SK-N-MC (cell line): ENCODE data around the gene GAL.

ENCODE experiments used
- DNase-seq: peaks from one replicate; pipeline ENCODE4 v3.0.0-alpha.2; 2011; ENCODE audit warnings: low read depth, low spot score
- H3K27ac ChIP-seq: fragments of 200-600 bp; sonication (generic); 2 replicates; pipeline ENCODE4 v1.5.1; 2016; ENCODE audit warnings: mixed run types
- H3K36me3 ChIP-seq: fragments of 200-600 bp; sonication (generic); 2 replicates; pipeline ENCODE4 v1.6.1; 2017; ENCODE audit warnings: antibody characterized with exemption, low read length, mixed read lengths; ENCODE audit not compliant: insufficient read depth
- H3K4me3 ChIP-seq: fragments of 200-600 bp; sonication (generic); 2 replicates; pipeline ENCODE4 v1.5.1; 2016
- H3K9ac ChIP-seq: fragments of 200-600 bp; sonication (generic); 2 replicates; pipeline ENCODE4 v1.8.0; 2017; ENCODE audit warnings: mixed run types, mixed read lengths; ENCODE audit not compliant: insufficient read length
- H3K9me3 ChIP-seq: fragments of 200-600 bp; sonication (generic); 2 replicates; pipeline ENCODE4 v1.6.1; 2017; ENCODE audit warnings: low read depth, mild to moderate bottlenecking, antibody characterized with exemption, low read length, moderate library complexity, mixed read lengths
- EZH2 ChIP-seq: fragments of 200-600 bp; sonication (generic); IDR thresholded peaks from one replicate; pipeline ENCODE4 v1.6.1; 2017; ENCODE audit warnings: antibody characterized with exemption
- FOXP2 ChIP-seq: optimal IDR thresholded peaks from 2 replicates; pipeline ENCODE3; 2011; ENCODE audit warnings: mild to moderate bottlenecking, moderate library complexity; ENCODE audit not compliant: insufficient read depth; ENCODE audit errors: extremely low read length, control extremely low read depth
- POLR2AphosphoS5 ChIP-seq: IDR thresholded peaks from 2 replicates; pipeline ENCODE4 v1.6.1; 2012; ENCODE audit warnings: mild to moderate bottlenecking, low read depth, low read length, borderline replicate concordance

Gene GAL

DNA sequence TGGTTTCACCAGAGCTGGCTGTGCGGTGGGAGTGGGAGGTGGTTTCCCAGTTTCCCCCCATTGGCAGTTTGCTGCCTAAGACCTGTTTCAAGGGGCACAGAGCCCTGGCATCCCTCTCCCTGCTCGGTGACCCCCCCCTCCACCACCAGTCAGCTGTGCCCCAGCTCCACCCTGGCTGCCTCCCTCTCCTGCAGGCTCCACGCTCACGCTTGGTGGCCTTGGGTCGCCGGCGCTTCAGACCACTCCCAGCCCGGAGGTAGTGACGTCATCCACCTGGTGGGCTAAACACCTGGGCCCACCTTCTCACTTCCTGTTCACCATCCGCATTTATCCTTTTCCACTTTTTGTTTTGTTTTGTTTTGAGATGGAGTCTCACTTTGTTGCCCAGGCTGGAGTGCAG is 7.8 kb downstream of the GAL start:
- no peak for TF ChIP-seq POLR2AphosphoS5
- no peak for TF ChIP-seq FOXP2
- no peak for TF ChIP-seq EZH2

DNA sequence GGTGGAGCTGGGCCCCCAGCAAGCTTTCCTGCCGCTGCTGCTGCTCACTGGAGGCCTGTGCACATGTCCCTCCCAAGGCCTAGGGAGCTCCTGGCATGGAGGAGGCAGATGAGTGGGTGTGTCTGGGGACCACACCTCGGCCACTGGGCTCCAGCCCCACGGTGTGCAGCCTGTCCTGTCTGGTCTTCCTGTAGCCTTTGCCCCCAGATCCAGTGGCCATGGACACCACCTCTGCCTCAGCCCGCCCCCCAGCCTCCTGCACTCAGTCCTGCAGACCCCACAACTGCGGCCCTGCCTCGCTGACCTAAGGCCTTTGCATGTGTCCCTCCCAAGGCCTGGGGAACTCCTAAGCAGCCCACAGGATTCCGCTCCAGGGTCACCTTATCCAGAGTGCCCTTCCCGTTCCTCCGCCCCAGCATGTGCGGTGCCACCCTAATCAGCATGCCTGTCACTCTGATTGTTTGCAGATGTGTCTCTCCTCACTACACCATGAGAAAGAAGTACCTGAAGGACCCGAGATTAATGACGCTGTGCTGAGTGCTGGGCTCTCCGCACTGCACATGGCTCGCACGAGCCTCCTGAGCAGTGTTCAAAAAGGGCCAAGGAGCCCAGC is 8.6 kb downstream of the GAL start:
- H3K27ac ChIP-seq: no peak overlapping the region
- DNase-seq: no peak

More for the DNA sequence above, 7.8 kb downstream of the GAL start:
- H3K9me3 ChIP-seq: no peaks in the 10 kb centered on the region
- no peak overlapping the region for H3K4me3 ChIP-seq
- H3K36me3 ChIP-seq: no peaks in the 10 kb centered on the region
- H3K9ac ChIP-seq: no peak overlapping the region
- no peak for DNase-seq
- H3K27ac ChIP-seq: no peak overlapping the region

DNA sequence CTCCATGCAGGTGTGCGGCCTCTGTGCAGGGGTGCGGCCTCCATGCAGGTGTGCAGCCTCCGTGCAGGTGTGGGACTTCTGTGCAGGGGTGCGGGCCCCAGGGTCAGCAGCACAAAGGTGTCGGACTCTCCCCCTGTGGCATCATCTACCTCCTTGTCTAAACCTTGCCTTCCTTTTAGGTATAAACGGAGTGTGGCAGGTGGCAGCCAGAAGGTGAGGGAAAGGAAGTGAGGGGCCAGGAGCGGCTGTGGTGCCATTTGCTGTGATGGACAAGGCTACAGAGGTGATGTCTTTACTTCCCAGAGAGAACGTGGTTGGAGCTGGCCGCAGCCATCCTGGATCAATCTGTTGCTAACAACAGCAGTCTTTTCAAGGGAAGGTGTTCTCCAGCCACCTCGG is 9.1 kb downstream of the GAL start:
- Histone ChIP-seq H3K27ac (no peak overlapping the region), H3K36me3 (no peaks in the 10 kb centered on the region), H3K4me3 (no peak overlapping the region), H3K9me3 (no peaks in the 10 kb centered on the region), H3K9ac (no peak overlapping the region)
- TF ChIP-seq FOXP2 (no peak), EZH2 (no peak), POLR2AphosphoS5 (no peak)
- DNase-seq: no peak

More for the DNA sequence above, 8.6 kb downstream of the GAL start:
- H3K36me3 ChIP-seq: no peaks in the 10 kb centered on the region
- no peak overlapping the region for H3K9ac ChIP-seq
- H3K9me3 ChIP-seq: no peaks in the 10 kb centered on the region
- no peak overlapping the region for H3K4me3 ChIP-seq
- TF ChIP-seq FOXP2 (no peak), POLR2AphosphoS5 (no peak)

DNA sequence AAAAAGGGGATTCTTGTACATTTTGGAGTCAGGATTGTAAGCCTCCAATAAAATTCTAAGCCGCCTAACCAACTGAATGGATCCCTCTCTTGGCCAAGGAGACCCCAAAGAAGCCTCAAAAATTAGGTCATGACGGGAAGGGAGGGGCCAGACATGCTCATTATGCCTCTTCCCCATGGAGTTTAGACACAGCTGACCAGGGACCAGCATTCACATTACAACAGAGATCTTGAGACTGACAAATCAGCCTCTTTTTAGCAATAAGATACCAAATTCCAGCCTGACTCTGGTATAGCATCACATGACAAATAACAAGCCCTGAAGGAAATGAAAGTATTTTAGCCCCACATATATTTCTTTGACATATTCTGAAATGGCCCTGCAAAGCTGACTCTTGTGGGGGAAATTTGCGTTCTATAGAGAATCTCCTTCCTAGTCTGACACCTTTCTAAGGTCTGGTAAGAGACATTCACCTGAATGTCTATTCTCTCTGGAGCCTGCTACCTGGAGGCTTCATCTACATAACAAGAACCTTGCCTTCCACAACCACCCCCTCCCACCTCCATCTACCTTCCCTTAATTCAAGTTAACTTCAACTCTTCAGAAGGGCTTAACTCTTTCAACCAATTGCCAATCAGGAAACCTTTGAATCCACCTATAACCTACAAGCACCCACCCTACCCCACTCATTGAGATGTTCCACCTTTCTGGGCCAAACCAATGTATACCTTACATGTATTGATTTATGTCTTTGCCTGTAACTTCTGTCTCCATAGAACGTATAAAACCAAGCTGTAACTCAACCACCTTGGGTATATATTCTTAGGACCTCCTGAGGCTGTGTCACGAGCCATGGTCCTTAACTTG is 10.3 kb downstream of the GAL start:
- Histone ChIP-seq H3K9me3 (no peaks in the 10 kb centered on the region), H3K4me3 (no peak overlapping the region), H3K27ac (no peak overlapping the region), H3K36me3 (no peaks in the 10 kb centered on the region), H3K9ac (no peak overlapping the region)
- TF ChIP-seq POLR2AphosphoS5 (no peak), EZH2 (no peak), FOXP2 (no peak)
- DNase-seq: no peak

DNA sequence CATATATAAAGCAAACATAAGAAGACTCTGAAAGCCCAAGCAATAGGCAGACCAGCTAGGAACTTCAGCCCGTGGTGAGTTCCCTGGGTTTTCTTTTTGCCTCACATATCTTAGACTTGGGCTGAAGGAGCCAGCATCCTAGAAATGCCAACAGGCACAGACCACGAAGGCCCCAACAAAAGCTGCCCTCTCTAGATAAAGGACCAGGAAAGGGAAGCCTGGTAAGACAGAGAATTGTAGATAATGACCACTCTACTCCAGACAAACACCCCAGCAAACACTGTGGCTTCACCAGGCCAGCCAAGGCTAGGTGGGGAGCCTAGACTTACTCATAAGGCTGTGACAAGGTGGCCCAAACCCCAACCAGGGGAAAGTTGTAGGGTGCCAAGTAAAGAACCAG is 11.2 kb downstream of the GAL start:
- no peak for DNase-seq

DNA sequence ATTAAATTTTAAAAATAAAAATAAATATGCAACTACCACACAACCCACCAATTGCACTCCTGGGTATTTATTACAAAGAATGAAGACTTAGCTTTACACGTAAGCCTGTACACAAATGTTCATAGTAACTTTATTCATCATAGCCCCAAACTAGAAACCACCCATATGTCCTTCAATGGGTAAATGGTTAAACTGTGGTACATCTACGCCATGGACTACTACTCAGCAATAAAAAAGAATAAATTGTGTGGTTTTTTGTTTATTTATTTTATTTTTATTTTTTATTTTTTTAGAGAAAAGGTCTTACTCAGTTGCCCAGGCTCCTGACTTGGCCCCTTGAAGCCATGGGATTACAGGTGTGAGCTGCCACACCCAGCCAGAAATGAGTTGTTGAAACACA is 14.6 kb downstream of the GAL start:
- DNase-seq: no peak
- no peaks in the 10 kb centered on the region for H3K9me3 ChIP-seq
- TF ChIP-seq FOXP2 (no peak), EZH2 (no peak), POLR2AphosphoS5 (no peak)
- no peak overlapping the region for H3K27ac ChIP-seq
- H3K9ac ChIP-seq: no peak overlapping the region
- H3K36me3 ChIP-seq: no peaks in the 10 kb centered on the region
- no peak overlapping the region for H3K4me3 ChIP-seq

More for the DNA sequence above, 11.2 kb downstream of the GAL start:
- no peaks in the 10 kb centered on the region for H3K9me3 ChIP-seq
- no peaks in the 10 kb centered on the region for H3K36me3 ChIP-seq
- TF ChIP-seq FOXP2 (no peak), EZH2 (no peak), POLR2AphosphoS5 (no peak)
- no peak overlapping the region for H3K4me3 ChIP-seq
- no peak overlapping the region for H3K9ac ChIP-seq
- H3K27ac ChIP-seq: no peak overlapping the region

DNA sequence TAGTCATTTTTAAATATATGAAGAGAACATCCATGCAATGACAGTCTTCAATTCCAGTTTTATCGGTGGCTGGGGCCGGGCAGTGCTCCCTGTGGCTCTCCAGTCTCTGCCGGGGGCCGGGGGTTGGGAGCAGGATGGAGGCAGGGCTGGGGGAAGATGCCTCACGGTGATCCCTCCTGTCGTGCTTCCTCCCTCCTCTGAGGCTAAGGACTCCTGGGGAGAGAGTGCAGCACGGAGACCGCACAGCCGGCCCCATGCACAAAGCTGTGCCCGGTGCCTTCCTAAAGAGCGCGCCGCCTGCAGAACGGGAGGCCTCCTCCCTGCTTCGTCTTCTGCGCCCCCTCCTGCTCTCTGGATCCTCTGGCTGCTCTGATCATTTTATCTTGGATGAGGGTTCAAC is 20.5 kb downstream of the GAL start:
- no peak for DNase-seq
- no peak overlapping the region for H3K4me3 ChIP-seq

DNA sequence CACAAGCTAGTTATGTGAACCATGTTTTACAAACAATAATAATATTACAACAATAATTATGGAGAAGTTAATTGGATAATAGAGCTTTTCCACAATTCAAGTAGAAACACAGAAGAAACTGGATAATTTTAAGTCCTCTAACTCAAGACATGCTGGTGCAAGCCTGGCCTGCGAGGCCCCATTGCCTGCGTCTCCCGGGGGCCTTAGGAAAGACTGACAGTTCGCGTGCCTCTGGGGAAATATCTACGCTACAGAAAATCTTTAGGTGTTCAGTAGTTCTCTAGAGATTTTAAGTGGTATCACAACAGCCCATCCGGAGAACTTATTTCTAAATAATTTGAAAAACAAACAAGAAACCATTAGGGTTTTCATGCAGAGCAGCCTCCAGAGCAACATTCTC is 23.2 kb downstream of the GAL start:
- TF ChIP-seq EZH2: no peak
- TF ChIP-seq FOXP2: no peak
- TF ChIP-seq POLR2AphosphoS5: no peak
- Histone ChIP-seq H3K9ac (peak overlapping the region; percentile 30), H3K36me3 (no peaks in the 10 kb centered on the region), H3K9me3 (no peaks in the 10 kb centered on the region), H3K4me3 (no peak overlapping the region), H3K27ac (no peak overlapping the region)
- DNase-seq: no peak

More for the DNA sequence above, 20.5 kb downstream of the GAL start:
- Histone ChIP-seq H3K27ac (no peak overlapping the region), H3K36me3 (no peaks in the 10 kb centered on the region), H3K9me3 (no peaks in the 10 kb centered on the region), H3K9ac (no peak overlapping the region)
- TF ChIP-seq FOXP2: no peak

DNA sequence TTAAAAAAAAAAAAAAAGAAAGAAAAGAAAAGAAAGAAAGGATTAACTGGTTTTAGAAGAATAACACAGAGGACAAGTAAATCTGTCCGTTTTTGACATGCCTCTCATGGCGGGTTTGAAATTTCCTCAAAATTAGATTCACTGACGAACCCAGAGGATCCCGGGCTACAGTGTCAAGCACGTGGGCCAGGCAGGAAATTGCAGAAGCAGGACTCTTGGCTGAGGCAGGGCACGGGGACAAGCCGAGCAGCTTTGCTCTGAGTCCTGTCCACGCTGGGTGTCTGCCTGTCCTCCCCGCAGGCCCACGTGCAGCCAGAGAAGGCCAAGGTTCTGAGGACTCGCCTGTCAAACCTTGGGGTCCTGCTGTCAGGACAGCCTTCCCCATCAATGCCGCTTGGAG is 24.7 kb downstream of the GAL start:
- Histone ChIP-seq H3K4me3 (no peak overlapping the region), H3K9ac (no peak overlapping the region), H3K27ac (no peak overlapping the region), H3K36me3 (no peaks in the 10 kb centered on the region), H3K9me3 (no peaks in the 10 kb centered on the region)
- no peak for DNase-seq
- TF ChIP-seq EZH2 (no peak), POLR2AphosphoS5 (no peak), FOXP2 (no peak)
